Measurements from ENCODE around the gene OR2A25. TPM values are rescaled to one million over a fixed set of nuclear protein-coding genes. Genes with fewer than 3 reads are reported as not detected.

The OR2A25 gene
- not detected for total RNA-seq (ENCODE audit: unreplicated experiment)
- long read RNA-seq: 0 reads

DNA sequence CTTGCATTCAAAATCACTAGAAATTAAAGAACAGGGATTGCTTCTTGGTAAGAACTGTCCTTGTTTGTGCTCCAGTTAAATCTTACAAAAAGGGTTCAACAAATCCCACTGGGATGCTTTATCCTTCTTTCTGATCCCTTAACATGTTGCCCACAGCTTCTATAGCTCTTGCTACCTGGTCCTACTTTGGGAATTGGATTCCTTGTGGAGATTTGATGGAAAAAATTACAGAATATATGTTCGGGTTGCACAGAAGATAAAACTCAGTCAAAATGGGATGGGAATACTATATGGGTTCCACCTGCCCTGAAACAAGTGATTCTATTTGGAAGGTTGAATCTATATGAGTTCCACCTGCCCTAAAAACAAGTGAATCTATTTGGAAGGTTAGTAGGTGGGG lies at the start of gene OR2A25:
Gene OR2A25, plus strand, starts transcription at position 301 of the 400 bp plus-strand sequence. CDS start 4,409 bp downstream, outside the sequence.
- H3K4me1 Mint-ChIP-seq (ENCODE audit: low read depth, unreplicated experiment): peaks cover 3% of the 10 kb centered on the region
- TF ChIP-seq, protein P1, sequence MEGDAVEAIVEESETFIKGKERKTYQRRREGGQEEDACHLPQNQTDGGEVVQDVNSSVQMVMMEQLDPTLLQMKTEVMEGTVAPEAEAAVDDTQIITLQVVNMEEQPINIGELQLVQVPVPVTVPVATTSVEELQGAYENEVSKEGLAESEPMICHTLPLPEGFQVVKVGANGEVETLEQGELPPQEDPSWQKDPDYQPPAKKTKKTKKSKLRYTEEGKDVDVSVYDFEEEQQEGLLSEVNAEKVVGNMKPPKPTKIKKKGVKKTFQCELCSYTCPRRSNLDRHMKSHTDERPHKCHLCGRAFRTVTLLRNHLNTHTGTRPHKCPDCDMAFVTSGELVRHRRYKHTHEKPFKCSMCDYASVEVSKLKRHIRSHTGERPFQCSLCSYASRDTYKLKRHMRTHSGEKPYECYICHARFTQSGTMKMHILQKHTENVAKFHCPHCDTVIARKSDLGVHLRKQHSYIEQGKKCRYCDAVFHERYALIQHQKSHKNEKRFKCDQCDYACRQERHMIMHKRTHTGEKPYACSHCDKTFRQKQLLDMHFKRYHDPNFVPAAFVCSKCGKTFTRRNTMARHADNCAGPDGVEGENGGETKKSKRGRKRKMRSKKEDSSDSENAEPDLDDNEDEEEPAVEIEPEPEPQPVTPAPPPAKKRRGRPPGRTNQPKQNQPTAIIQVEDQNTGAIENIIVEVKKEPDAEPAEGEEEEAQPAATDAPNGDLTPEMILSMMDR (IDR thresholded peaks at IDR 0.05; ENCODE audit: partially characterized antibody, unreplicated experiment): no peak
- DNase-seq: no peak
- H3K27ac Mint-ChIP-seq (ENCODE audit: unreplicated experiment): no peak within 1 kb of the TSS
- H3K4me3 Mint-ChIP-seq (ENCODE audit: unreplicated experiment): no peak within 1 kb of the TSS
- no peaks in the 10 kb centered on the region for H3K27me3 Mint-ChIP-seq (ENCODE audit: unreplicated experiment)
- H3K9me3 Mint-ChIP-seq (ENCODE audit: unreplicated experiment): no peaks in the 10 kb centered on the region
- H3K36me3 Mint-ChIP-seq (ENCODE audit: unreplicated experiment): no peaks in the 10 kb centered on the region

- Mint-ChIP-seq H3K4me3 (ENCODE audit: unreplicated experiment) (no peak overlapping the region), H3K36me3 (ENCODE audit: unreplicated experiment) (no peaks in the 10 kb centered on the region), H3K4me1 (ENCODE audit: low read depth, unreplicated experiment) (no peaks in the 10 kb centered on the region), H3K27me3 (ENCODE audit: unreplicated experiment) (no peaks in the 10 kb centered on the region), H3K27ac (ENCODE audit: unreplicated experiment) (no peak overlapping the region), H3K9me3 (ENCODE audit: unreplicated experiment) (peaks cover 2% of the 10 kb centered on the region)
- DNase-seq: no peak
- TF ChIP-seq, protein P1 (IDR thresholded peaks at IDR 0.05; ENCODE audit: partially characterized antibody, unreplicated experiment): no peak
Observed at GRCh38 chr7:144020340-144020739, 49.3 kb upstream of the OR2A25 start.

- peaks cover 2% of the 10 kb centered on the region for H3K9me3 Mint-ChIP-seq (ENCODE audit: unreplicated experiment)
- no peaks in the 10 kb centered on the region for H3K36me3 Mint-ChIP-seq (ENCODE audit: unreplicated experiment)
- DNase-seq: no peak
- no peak overlapping the region for H3K4me3 Mint-ChIP-seq (ENCODE audit: unreplicated experiment)
- H3K27ac Mint-ChIP-seq (ENCODE audit: unreplicated experiment): no peak overlapping the region
- H3K27me3 Mint-ChIP-seq (ENCODE audit: unreplicated experiment): no peaks in the 10 kb centered on the region
- no peaks in the 10 kb centered on the region for H3K4me1 Mint-ChIP-seq (ENCODE audit: low read depth, unreplicated experiment)
- TF ChIP-seq, protein P1 (IDR thresholded peaks at IDR 0.05; ENCODE audit: partially characterized antibody, unreplicated experiment): no peak
Observed at GRCh38 chr7:144022169-144022568, 47.4 kb upstream of the OR2A25 start.

DNA sequence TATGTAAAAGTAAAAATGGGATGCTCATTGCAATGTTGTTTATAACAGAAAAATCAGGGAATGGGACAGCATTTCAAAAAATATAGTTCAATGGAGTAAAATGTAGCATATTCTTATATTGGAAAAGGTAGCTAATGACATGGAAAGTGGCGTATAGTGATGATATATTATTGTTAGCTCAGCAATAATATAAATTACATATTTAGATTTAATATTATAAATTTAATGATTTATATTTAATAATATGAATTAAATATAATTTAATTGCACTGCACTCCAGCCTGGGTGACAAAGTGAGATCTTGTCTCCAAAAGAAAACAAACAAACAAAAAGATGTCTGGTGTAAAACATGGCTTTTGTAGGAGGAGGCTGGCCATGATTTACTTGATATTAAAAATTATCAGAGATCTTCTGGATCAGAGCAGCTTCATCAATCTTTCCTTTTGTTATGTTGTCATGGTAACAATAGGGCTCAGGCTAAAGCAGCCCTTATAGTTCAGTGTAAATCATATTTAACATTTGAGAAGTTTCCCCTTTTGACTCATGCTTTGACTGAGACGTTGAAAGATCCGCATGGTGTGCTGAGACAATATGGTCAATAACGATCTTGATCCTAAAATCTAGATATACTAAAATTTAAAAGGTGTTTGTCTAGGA lies 46.3 kb upstream of the OR2A25 start:
- no peaks in the 10 kb centered on the region for H3K4me1 Mint-ChIP-seq (ENCODE audit: low read depth, unreplicated experiment)
- H3K27me3 Mint-ChIP-seq (ENCODE audit: unreplicated experiment): no peaks in the 10 kb centered on the region
- H3K36me3 Mint-ChIP-seq (ENCODE audit: unreplicated experiment): no peaks in the 10 kb centered on the region
- H3K4me3 Mint-ChIP-seq (ENCODE audit: unreplicated experiment): no peak overlapping the region
- H3K9me3 Mint-ChIP-seq (ENCODE audit: unreplicated experiment): peaks cover 2% of the 10 kb centered on the region
- TF ChIP-seq, protein P1 (IDR thresholded peaks at IDR 0.05; ENCODE audit: partially characterized antibody, unreplicated experiment): no peak
- no peak for DNase-seq
- H3K27ac Mint-ChIP-seq (ENCODE audit: unreplicated experiment): no peak overlapping the region

DNA sequence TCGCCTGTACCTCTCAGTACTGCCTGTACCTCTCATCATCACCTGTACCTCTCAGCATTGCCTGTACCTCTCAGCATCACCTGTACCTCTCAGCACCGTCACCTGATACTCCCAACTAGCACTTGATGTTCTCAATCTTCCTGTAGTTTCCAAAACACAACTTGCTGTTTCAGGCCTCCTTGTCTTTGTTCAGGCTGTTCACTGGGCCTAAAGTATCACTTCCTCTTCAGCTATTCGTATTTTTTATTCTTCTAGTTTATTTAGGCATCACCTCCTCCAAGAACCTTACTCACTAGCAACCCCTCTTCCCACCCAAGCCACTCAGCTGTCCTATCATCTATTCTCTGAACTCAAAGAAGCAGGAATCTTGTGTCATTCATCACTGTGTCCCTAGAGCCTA lies 45.4 kb upstream of the OR2A25 start:
- TF ChIP-seq, protein P1 (IDR thresholded peaks at IDR 0.05; ENCODE audit: partially characterized antibody, unreplicated experiment): no peak
- Mint-ChIP-seq H3K36me3 (ENCODE audit: unreplicated experiment) (no peaks in the 10 kb centered on the region), H3K9me3 (ENCODE audit: unreplicated experiment) (peaks cover 2% of the 10 kb centered on the region), H3K4me1 (ENCODE audit: low read depth, unreplicated experiment) (no peaks in the 10 kb centered on the region), H3K27ac (ENCODE audit: unreplicated experiment) (no peak overlapping the region), H3K4me3 (ENCODE audit: unreplicated experiment) (no peak overlapping the region), H3K27me3 (ENCODE audit: unreplicated experiment) (no peaks in the 10 kb centered on the region)
- no peak for DNase-seq
